T-helper 1 cell (primary cell): ENCODE results near the gene TRAP1.

Experiments used
- DNase-seq, 5 donors: peaks; one replicate each; pipeline ENCODE4 v3.0.0-alpha.2; 2012 to 2020

TRAP1 gene

DNA sequence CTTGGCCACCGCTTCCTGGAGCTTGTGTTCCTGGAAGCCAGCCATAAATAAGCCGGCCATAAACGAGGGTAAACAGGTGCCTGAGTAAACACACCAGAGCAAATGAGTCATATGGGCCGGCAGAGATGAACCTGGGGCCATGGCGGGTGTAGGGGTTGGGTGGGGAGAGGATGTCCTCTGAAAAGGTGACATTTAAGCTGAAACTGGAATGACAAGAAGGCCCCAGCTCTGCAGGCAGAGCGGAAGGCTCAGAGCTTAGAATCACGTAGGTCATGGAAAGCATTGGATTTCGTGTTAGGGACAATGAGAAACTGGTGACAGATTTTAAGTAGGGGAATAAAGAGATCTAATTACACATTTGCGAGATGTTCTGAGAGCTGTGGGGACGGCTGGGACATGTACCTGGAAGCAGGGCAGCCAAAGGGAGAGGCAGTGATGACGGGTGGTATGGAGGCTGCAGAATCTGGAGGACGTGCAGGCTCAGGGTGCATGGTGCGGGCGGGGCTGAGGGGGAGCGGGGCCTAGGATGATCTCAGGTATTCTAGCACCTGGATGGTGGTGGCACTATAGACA lies 70.9 kb downstream of the TRAP1 start:
- DNase-seq, result no peak

DNA sequence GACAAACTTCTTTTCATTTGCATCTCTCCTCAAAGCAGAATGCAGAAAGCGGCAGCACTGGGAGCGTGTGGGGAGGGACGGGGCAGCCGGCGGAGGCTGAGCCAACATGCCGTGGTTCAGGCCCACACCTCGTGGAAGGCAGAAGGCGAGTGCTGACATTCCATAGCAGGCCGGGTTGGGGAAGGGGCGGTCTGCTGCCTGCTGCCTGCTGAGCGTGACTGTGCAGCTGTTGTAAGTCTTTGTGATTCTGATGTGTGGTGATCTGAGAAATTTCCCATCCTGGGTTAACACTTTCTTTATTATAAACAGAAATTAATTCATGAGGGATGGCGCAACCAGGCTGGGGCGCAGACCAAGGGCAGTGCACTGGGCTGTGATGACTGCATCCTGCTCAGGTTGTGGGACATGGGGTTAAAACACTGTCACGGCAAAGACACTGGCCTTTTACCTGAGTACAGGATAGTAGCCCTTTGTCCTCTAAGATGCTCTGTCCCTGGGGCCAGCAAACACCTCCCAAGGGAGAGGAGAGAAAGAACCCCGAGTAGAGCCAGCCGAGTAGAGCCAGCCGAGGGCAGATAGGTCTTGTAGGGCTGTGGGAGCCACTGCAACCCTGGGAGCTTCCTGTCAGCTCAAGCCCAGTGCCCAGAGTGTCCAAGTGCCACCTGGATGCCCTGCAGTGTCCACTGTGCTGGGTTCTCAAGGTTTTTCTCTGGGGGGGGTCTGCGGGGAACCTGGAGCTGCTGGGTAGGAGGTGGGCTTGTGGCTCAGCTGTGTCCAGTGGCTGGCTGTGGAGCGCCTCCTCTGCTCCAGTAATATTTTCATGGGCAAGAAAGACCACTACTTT lies 71.6 kb downstream of the TRAP1 start:
- no peak for DNase-seq

DNA sequence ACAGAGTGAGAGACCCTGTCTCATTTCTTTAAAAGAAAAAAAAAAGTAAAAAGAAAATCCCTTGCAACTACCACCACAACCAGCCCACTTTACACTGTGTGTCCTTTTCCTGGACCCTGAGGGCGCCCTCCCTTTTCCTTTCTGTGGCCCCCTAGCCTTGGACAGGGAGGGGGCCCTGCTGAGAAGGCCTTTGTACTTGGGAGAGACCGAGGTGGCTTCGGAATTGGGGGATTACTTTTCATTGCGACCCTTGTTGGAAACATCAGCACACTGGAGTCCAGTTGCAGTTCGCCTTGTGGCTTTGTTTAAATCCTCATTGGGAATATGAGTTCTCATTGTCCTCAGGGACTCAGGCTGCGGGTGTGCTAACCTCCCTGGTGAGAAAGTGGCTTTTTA lies 72.2 kb downstream of the TRAP1 start:
- DNase-seq, result no peak

DNA sequence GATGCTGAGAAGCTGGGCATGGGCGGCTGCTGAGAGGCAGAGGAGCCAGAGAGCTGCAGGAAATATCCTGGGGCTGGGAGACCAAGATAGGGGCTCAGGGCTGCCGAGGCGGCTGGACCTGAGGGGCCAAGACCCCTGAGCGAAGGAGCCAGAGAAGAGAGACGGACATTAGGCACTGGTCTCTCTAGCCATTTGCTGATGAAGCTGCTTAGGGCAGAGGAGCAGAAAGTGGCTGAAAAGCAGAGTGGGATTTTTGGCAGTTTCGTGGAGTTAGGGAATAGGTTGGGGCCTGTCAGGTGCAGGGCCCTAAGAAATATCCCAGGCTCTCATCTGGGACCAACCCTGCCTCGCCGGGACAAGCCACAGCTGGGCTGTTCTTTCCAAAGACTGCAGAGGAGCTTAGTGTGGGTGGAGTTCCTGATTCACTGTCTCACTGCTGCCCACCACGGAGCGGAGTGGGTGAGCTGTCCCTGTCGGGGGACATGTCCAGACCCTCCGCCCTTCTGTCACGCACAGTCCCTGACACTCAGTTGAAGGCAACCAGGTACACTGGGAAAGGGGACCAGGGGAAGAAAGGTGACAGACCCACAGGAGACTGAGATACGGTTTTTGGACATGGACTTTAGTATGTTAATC lies 74.1 kb downstream of the TRAP1 start:
- DNase-seq, result no peak

DNA sequence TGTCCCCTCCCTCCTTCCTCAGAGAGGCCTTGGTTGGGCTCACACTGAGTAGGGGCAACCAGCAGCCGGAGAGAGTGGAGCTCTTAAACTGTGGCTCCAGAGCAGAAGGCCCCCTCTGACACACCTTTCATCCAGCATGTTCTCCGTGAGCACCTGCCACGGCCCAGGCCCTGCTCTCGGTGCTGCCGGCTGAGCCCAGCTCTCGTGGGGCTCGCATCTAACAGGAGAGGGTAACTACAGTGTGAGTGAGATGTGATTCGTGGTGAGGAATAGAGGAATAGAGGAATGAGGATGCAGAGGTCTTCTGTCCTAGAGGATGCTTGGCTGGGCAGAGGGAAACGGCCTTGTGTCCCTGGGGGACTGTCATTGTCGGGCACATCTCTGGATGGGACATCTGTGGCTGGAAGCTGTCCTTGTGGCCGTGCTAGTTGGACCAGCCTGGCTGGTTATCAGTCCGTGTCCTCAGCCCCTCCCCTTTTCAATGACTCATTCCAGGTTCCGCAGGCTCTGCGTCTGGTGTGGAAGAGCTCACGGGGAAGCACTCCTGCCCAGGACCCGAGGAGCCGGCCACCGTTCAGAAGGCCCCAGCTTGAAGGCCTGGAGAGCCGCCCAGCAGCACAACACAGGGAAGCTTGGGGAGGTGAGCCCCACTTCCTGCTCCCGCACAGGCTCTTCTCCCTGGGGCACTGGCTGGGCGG lies 74.8 kb downstream of the TRAP1 start:
- no peak for DNase-seq

GRCh38 chr16:3641801-3642396 lies 75.4 kb downstream of the TRAP1 start:
- DNase-seq, result no peak

DNA sequence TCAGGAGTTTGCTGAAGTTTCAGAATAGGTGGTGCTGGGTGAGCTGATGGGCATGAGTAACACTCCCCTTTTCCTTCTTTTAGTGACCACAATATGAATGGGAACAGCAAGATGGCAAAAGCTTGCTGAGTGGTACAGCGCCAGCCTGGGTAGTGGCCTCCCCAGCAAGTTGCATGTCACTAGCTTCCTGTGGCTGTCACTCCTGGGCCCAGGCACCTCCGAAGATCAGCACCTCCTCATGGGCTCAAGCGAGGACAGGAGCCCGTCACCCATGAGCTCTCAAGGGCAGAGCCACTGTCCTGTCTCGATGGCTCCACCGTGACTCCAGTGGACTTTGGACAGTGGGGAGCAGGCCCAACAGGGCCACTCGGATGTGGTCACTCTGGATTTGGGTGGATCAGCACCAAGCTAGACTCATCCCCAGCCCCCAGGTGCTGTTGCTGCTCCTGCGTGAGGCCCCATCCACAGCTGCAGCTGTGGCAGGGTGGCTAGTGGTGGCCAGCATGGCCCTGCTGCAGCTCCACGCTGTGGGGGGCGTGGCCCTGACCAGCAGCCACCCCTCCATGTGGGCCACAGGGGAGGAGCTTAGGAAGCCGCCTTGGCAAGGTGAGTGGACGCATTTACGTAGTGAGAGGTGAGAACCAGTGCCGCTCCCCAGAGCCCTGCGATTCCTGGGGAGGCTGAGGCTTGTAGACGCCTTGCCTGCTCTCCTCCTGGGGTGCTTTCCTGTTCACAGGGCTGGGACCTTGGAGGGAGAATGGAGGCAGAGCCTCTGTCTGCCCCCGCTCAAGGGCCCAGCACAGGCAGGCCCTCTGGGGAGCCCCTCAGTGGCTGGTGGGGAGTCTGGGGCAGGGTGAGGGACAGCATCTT lies 76.5 kb downstream of the TRAP1 start:
- no peak for DNase-seq

DNA sequence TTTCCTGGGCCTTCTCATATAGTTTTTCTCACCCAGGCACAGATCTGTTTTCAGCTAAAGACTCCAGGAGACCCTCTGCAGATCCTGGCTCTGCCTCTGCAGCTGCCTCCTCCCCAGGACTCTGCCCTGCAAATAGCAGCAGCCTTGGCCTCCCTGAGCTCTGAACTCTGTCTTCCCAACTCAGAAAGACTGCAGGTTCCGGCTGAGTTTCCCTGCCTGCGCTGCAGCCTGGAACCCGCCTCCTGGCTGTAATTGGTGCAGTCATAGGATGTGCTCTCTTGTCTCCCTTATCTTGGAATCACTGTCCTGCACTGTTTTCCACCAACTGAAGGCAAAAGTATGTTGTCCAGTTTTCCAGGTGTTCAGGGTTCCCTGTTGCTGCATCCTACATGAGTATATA lies 77.1 kb downstream of the TRAP1 start:
- no peak for DNase-seq

GRCh38 chr16:3638916-3639644 lies 78.2 kb downstream of the TRAP1 start:
- DNase-seq, result no peak

GRCh38 chr16:3637371-3637923 lies 79.9 kb downstream of the TRAP1 start:
- DNase-seq, result peak in 1 of 5 donors; percentile 19

DNA sequence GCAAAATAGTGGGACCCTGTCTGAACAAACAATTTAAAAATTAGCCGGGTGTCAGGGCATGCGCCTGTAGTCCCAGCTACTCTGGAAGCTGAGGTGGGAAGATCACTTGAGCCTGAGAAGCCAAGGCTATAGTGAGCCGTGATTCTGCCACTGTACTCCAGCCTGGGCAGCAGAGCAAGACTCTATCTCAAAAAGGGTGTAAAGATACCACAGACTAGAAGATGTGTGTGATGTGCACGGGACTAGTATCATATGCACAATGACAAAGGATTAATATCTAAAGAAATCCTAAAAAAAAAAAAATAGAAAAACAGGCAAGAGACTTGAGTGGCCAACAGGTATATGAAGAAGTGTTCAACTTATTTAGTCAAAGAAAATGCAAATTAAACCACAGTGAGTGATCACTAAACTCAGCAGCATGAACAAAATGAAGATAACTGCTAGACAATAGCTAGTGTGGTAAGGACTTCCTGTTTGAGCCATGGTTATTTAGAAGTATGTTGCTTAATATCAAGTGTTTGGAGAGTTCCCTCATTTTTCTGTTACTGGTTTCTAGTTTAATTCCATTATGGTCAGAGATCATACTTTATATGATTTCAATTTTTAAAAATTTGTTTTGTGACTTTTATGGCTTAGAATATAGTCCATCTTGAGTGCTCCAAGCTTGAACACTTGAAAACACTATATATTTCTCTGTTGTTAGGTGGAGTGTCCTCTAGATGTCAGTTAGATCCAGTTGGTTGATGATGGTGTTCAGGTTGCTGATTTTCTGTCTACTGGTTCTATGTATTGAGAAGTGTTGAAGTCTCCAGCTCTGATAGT lies 91.2 kb downstream of the TRAP1 start:
- DNase-seq, result peak in 1 of 5 donors; percentile 62

DNA sequence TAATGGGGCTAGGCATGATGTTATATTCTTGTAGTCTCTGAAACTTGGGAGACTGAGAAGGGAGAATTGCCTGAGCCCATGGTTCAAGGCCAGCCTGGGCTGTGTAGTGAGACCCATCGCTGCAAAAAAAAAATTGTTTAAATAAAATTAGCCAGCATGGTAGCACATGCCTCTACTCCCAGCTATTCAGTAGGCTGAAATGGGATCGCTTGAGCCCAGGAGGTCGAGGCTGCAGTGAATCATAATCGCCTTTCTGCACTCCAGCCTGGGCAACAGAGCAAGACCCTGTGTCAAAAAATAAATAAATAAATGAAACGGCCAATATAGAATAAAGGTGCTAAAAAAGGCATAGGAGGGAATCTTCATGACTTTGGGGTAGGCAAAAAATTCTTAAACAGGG lies 92.0 kb downstream of the TRAP1 start:
- no peak for DNase-seq

GRCh38 chr16:3623642-3624041 lies 93.7 kb downstream of the TRAP1 start:
- no peak for DNase-seq

DNA sequence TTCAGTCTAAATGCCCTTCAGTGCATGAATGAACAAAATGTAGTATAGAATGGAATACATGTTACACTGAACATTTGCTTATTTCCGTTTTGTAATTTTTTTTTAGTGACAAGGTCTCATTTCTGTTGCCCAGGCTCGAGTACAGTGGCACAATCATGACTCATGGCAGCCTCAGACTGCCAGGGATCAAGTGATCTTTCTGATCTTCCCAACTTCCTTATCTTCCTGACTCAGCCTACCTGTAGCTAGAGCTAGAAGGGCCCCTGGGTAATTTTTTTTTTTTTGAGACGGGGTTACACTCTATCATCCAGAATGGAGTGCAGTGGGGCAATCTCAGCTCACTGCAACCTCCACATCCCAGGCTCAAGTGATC lies 98.6 kb downstream of the TRAP1 start:
- no peak for DNase-seq

DNA sequence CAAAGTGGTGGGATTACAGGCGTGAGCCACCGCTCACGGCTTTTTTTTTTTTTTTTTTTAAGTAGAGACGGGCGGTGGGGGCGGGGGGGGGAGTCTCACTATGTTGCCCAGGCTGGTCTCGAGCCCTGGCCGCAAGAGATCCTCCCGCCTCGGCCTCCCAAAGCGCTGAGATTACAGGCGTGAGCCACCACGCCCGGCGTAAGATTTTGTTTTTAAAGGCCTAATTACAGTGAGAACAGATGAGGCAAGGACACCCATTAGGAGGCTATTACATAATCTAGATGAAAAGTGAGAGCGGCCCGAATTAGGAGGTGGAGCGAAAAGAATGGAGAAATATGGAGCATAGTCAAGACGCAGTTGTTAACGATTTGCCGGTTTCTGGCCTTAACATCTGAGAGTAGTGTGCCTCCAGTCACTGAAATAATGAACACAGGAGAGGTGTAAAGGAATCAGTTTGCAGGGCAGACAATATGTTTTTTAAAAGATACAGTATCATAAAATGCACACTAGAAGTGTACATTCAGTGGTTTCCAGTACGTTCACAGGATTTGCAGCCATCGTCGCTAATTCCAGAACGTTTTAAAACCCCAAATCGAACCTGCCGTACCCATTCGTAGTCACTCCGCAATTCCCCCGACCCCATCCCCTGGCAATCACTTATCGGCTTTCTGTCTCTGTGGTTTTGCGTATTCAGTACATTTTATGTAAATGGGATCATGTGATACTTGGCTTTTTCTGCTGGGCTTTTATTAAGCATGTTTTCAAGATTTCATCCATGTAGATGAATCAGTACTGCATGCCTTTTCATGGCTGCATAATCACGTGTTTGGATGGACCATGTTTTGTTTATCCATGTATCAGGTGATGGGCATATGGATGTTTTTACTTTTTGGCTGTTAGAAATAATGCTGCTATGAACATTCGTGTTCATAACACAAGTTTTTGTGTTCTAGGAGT lies 104.5 kb downstream of the TRAP1 start:
- no peak for DNase-seq

DNA sequence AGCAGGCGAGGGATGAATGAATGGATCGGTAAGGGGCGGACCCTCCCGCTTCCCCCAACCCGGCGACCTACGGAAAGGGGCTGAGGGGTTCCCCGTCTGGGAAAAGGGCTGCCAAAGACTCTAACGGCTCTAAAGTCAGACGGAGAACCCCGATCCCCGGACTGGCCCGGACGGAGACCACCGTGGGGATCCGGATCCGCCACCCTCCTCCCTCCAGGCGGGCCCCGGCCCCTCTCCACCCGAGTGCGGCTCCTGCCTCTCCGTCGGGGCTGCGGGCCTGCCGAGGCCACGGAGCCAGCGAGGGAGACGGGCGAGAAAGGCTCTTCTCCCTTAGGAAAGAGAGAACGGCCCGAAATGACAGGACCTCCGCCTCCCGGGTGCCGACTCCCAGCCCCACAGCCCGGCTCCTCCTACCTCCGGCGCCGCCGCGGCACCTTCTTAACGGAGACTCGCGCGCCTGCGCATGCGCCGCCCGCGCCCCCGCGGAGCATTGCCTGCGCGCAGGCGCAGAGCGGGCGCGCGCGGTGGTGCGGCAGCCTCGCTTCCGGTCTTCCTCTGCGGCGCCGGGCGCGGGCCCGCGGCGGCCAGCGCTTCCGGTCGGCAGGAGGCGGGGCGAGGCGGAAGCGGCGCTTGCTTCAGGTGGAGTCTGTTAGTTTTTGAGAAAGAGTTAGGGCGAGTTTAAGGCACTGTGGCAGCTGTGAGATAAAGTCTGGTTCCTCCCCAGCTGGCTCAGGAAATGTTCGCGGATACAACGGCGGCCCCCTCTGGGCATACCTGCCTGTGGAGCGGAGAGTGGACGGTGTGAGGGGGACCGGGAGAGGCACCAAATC lies 106.0 kb downstream of the TRAP1 start, which contains the start of gene SLX4:
SLX4 (minus strand) TSS at position 461 of the 830 bp plus-strand sequence. CDS start 2,642 bp downstream, outside the sequence.
- DNase-seq, result peak; percentile 85 to 96 (median 85)

GRCh38 chr16:3610698-3611145 lies 106.6 kb downstream of the TRAP1 start:
- no peak for DNase-seq
